GM23248 (cell line): ENCODE measurements around the gene PHC1. TPM values are rescaled to one million over a fixed set of nuclear protein-coding genes. Genes with fewer than 3 reads are reported as not detected.
"Not testable (repeated sequence)": the region's sequence is repeated elsewhere in the genome, so short reads cannot be mapped to it uniquely, and the experiment has no call there.

Source experiments
- DNase-seq: peaks from one replicate; pipeline ENCODE4 v3.0.0-alpha.2; 2015
- H2AFZ ChIP-seq: fragments of 200-600 bp; sonication (generic); 2 replicates; pipeline ENCODE4 v1.6.1; 2016; ENCODE audit warnings: antibody characterized with exemption
- H3F3A ChIP-seq: fragments of 200-600 bp; sonication (generic); 2 replicates; pipeline ENCODE4 v1.6.1; 2016; ENCODE audit warnings: mild to moderate bottlenecking, antibody characterized with exemption, mixed run types; ENCODE audit not compliant: insufficient read depth
- H3K27ac ChIP-seq: fragments of 200-600 bp; sonication (generic); 2 replicates; pipeline ENCODE4 v1.5.1; 2016; ENCODE audit warnings: mild to moderate bottlenecking
- H3K27me3 ChIP-seq: fragments of 200-600 bp; sonication (generic); replicated peaks from 2 replicates; pipeline ENCODE4 v1.6.1; 2016; ENCODE audit warnings: mild to moderate bottlenecking; ENCODE audit not compliant: insufficient read depth
- H3K36me3 ChIP-seq: fragments of 200-600 bp; sonication (generic); 2 replicates; pipeline ENCODE4 v1.6.1; 2016; ENCODE audit warnings: low read depth, mild to moderate bottlenecking
- H3K4me1 ChIP-seq: fragments of 200-600 bp; sonication (generic); 2 replicates; pipeline ENCODE4 v1.6.1; 2016; ENCODE audit warnings: mild to moderate bottlenecking; ENCODE audit not compliant: insufficient read depth
- H3K4me2 ChIP-seq: fragments of 200-600 bp; sonication (generic); one replicate; pipeline ENCODE4 v1.6.1; 2016; ENCODE audit warnings: mild to moderate bottlenecking; ENCODE audit not compliant: unreplicated experiment
- H3K4me3 ChIP-seq: fragments of 200-600 bp; sonication (generic); 2 replicates; pipeline ENCODE4 v1.5.1; 2016; ENCODE audit warnings: mild to moderate bottlenecking
- H3K79me2 ChIP-seq: fragments of 200-600 bp; sonication (generic); 2 replicates; pipeline ENCODE4 v1.6.1; 2016; ENCODE audit warnings: mild to moderate bottlenecking; ENCODE audit not compliant: insufficient read depth
- H3K9ac ChIP-seq: fragments of 200-600 bp; sonication (generic); 2 replicates; pipeline ENCODE4 v1.6.1; 2016; ENCODE audit warnings: mild to moderate bottlenecking
- H3K9me2 ChIP-seq: fragments of 200-600 bp; sonication (generic); 2 replicates; pipeline ENCODE4 v1.6.1; 2016; ENCODE audit warnings: mixed run types, mild to moderate bottlenecking, moderate library complexity; ENCODE audit not compliant: insufficient read depth
- H3K9me3 ChIP-seq: fragments of 200-600 bp; sonication (generic); one replicate; pipeline ENCODE4 v1.6.1; 2017; ENCODE audit warnings: low read depth
- H4K20me1 ChIP-seq: fragments of 200-600 bp; sonication (generic); 2 replicates; pipeline ENCODE4 v1.6.0; 2016; ENCODE audit not compliant: insufficient read depth
- EZH2 ChIP-seq: fragments of 200-600 bp; sonication (generic); IDR thresholded peaks from 2 replicates; pipeline ENCODE4 v1.6.1; 2018; ENCODE audit warnings: antibody characterized with exemption, mild to moderate bottlenecking; ENCODE audit not compliant: insufficient read depth, poor library complexity, severe bottlenecking
- EZH2phosphoT487 ChIP-seq: fragments of 200-600 bp; sonication (generic); IDR thresholded peaks from 2 replicates; pipeline ENCODE4 v1.6.1; 2018; ENCODE audit warnings: antibody characterized with exemption, moderate library complexity, mild to moderate bottlenecking, low read depth; ENCODE audit not compliant: insufficient read depth
- WGBS, 2 experiments: methylation state at CpG; one replicate each; pipeline ENCODE4 v1.1.6; 2015 to 2017; ENCODE audit warnings: low lambda C conversion rate in 2 of 2, low coverage in 1 of 2; ENCODE audit errors: missing lambda C conversion rate in 2 of 2; 5-methylcytosine and 5-hydroxymethylcytosine counted together
- in situ Hi-C: fragments of 300-500 bp; cut with MboI; formaldehyde crosslinking; loops from 2 replicates; pipeline ENCODE4 v1.15.0; 2020
- polyA plus RNA-seq: library from polyadenylated mRNA; unstranded; fragments of >200 nt; fragmentation: Nextera tagmentation; extraction: Ambion mirVana; gene quantifications from 2 replicates; pipeline ENCODE4 v1.2.1, GENCODE V29; 2016
- total RNA-seq: library from RNA; depleted of rRNA; stranded (reverse); fragments of >200 nt; shearing (Covaris generic); gene quantifications from 2 replicates; pipeline ENCODE4 v1.2.3, GENCODE V29; 2014; rRNA removed

The PHC1 gene
- total RNA-seq (15.4 and 16.1 TPM in 2 replicates), polyA plus RNA-seq (4.6 and 6.4 TPM in 2 replicates)

GRCh38 chr12:8914033-8914715 is at the start of gene PHC1:
PHC1 (plus strand) TSS chr12:8914509; CDS start chr12:8917678, 3,169 bp downstream.
- H3K27me3 ChIP-seq, H3K9me2 ChIP-seq, in situ Hi-C loops, H4K20me1 ChIP-seq, H3K36me3 ChIP-seq, H3F3A ChIP-seq, H3K9me3 ChIP-seq: not testable (repeated sequence)
- 2 to 3% methylated on average over 10 to 28 of the region's 57 CpGs for WGBS, 2 experiments
- peaks cover 20% of the 10 kb centered on the region; the same call in 1 of the 2 replicates for H3K4me1 ChIP-seq
- DNase-seq, result peak; percentile 83
- H3K27ac ChIP-seq, result peak within 1 kb of the TSS; percentile 63
- H3K4me3 ChIP-seq, result peak within 1 kb of the TSS; percentile 82
- H3K9ac ChIP-seq, result peak within 1 kb of the TSS; percentile 77
- peak within 1 kb of the TSS; percentile 93 for H2AFZ ChIP-seq
- H3K79me2 ChIP-seq, result peaks cover 13% of the 10 kb centered on the region
- H3K4me2 ChIP-seq, result peak within 1 kb of the TSS; percentile 92

DNA sequence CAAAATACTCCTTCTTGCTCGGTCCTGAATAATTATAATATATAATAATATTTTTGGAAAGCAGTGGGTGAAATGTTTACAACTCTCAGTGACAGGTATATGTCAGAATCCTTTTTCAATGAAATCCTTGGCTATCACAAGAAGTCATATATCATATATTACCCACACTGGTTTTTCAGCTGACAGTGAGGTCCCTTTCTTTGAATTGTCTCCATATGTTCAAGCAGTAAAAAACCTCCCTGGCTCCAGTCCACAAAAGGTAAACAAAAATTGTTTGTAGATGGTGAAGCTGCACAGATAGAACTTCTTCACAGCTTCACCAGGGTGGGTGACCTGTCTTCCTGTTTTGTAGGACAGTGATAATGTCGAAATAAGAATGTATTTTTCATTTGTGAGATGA is 47.9 kb upstream of the PHC1 start:
- TF ChIP-seq EZH2phosphoT487, result no peak
- no peak for TF ChIP-seq EZH2
- no peaks in the 10 kb centered on the region for H4K20me1 ChIP-seq
- no peaks in the 10 kb centered on the region for H3K9me3 ChIP-seq
- WGBS, 2 experiments, result 24 to 30% methylated on average over 2 of the region's 2 CpGs
- no peak for DNase-seq
- H3K4me3 ChIP-seq, result no peak overlapping the region
- no peaks in the 10 kb centered on the region for H3K9me2 ChIP-seq
- no peak overlapping the region for H2AFZ ChIP-seq
- in situ Hi-C loops, result no loop called here
- no peaks in the 10 kb centered on the region for H3K27me3 ChIP-seq
- no peaks in the 10 kb centered on the region for H3K79me2 ChIP-seq
- H3K27ac ChIP-seq, result no peak overlapping the region
- H3K4me1 ChIP-seq, result no peaks in the 10 kb centered on the region
- no peaks in the 10 kb centered on the region for H3F3A ChIP-seq
- H3K36me3 ChIP-seq, result no peaks in the 10 kb centered on the region
- H3K4me2 ChIP-seq, result no peak overlapping the region
- H3K9ac ChIP-seq, result no peak overlapping the region

- no peaks in the 10 kb centered on the region for H3K4me1 ChIP-seq
- no peak overlapping the region for H3K4me2 ChIP-seq
- H3K79me2 ChIP-seq, result no peaks in the 10 kb centered on the region
- H3K27me3 ChIP-seq, result no peaks in the 10 kb centered on the region
- H2AFZ ChIP-seq, result no peak overlapping the region
- H3K36me3 ChIP-seq, result no peaks in the 10 kb centered on the region
- TF ChIP-seq EZH2phosphoT487 (no peak), EZH2 (no peak)
- no peaks in the 10 kb centered on the region for H3K9me3 ChIP-seq
- no peak overlapping the region for H3K27ac ChIP-seq
- H4K20me1 ChIP-seq, result no peaks in the 10 kb centered on the region
- DNase-seq, result no peak
- no peaks in the 10 kb centered on the region for H3F3A ChIP-seq
- no peak overlapping the region for H3K4me3 ChIP-seq
- H3K9me2 ChIP-seq, result no peaks in the 10 kb centered on the region
- no peak overlapping the region for H3K9ac ChIP-seq
- in situ Hi-C loops, result no loop called here
Measured at GRCh38 chr12:8867009-8867408, 47.3 kb upstream of the PHC1 start.

DNA sequence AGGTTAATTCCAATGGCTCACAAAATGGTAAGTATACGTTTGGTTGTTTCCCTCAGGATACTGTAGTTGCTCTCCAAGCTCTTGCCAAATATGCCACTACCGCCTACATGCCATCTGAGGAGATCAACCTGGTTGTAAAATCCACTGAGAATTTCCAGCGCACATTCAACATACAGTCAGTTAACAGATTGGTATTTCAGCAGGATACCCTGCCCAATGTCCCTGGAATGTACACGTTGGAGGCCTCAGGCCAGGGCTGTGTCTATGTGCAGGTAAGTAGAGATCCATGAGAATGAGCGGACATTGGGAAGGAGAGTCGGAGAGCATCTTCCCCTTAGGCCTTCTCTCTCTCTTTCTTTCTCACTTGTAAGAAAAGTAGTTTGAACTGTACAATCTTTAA is 46.5 kb upstream of the PHC1 start:
- Histone ChIP-seq H3F3A (no peaks in the 10 kb centered on the region), H3K4me2 (no peak overlapping the region), H3K9me3 (no peaks in the 10 kb centered on the region), H3K79me2 (no peaks in the 10 kb centered on the region), H4K20me1 (no peaks in the 10 kb centered on the region), H3K27ac (no peak overlapping the region), H3K9me2 (no peaks in the 10 kb centered on the region), H3K36me3 (no peaks in the 10 kb centered on the region), H3K4me3 (no peak overlapping the region), H3K9ac (no peak overlapping the region), H2AFZ (no peak overlapping the region), H3K4me1 (no peaks in the 10 kb centered on the region), H3K27me3 (no peaks in the 10 kb centered on the region)
- 77 to 78% methylated on average over 6 of the region's 6 CpGs for WGBS, 2 experiments
- no peak for DNase-seq
- in situ Hi-C loops, result no loop called here
- TF ChIP-seq EZH2phosphoT487, result no peak
- TF ChIP-seq EZH2, result no peak

- WGBS, 2 experiments, result 0 to 18% methylated on average over 1 of the region's 1 CpG
- Histone ChIP-seq H3K27me3 (no peaks in the 10 kb centered on the region), H3K9me2 (no peaks in the 10 kb centered on the region), H2AFZ (no peak overlapping the region), H3K27ac (no peak overlapping the region), H3K4me1 (no peaks in the 10 kb centered on the region), H3K9ac (no peak overlapping the region), H3K4me2 (no peak overlapping the region), H3K4me3 (no peak overlapping the region), H3K79me2 (no peaks in the 10 kb centered on the region), H4K20me1 (no peaks in the 10 kb centered on the region), H3F3A (no peaks in the 10 kb centered on the region), H3K36me3 (no peaks in the 10 kb centered on the region), H3K9me3 (no peaks in the 10 kb centered on the region)
- no peak for DNase-seq
- in situ Hi-C loops, result no loop called here
- TF ChIP-seq EZH2phosphoT487 (no peak), EZH2 (no peak)
Measured at GRCh38 chr12:8870586-8870985, 43.7 kb upstream of the PHC1 start.
